Measurements from ENCODE around the gene TUB.
A peak's percentile ranks its signal among the peaks of the same experiment; 100 is the strongest.

TUB gene

GRCh38 chr11:8063324-8063723 is 17.7 kb upstream of the TUB start:
- Histone ChIP-seq H3K4me3 (ENCODE audit: low read length) (peak overlapping the region; percentile 52), H3K36me3 (ENCODE audit: control insufficient read depth, insufficient read depth, low read length, severe bottlenecking) (no peaks in the 10 kb centered on the region), H3K9me3 (ENCODE audit: control insufficient read depth, low read length) (no peaks in the 10 kb centered on the region), H3K27me3 (replicated peaks; ENCODE audit: control insufficient read depth, insufficient read depth, low read length) (no peaks in the 10 kb centered on the region), H3K9ac (ENCODE audit: low read length) (peak overlapping the region; percentile 55), H3K4me1 (ENCODE audit: control insufficient read depth, insufficient read depth, low read length) (peaks cover 79% of the 10 kb centered on the region)
- DNase-seq (ENCODE audit: low read depth): peak; percentile 54

GRCh38 chr11:8065031-8065430 is 16.0 kb upstream of the TUB start:
- no peaks in the 10 kb centered on the region for H3K9me3 ChIP-seq (ENCODE audit: control insufficient read depth, low read length)
- H3K4me3 ChIP-seq (ENCODE audit: low read length): no peak overlapping the region
- H3K9ac ChIP-seq (ENCODE audit: low read length): no peak overlapping the region
- no peak for DNase-seq (ENCODE audit: low read depth)
- H3K4me1 ChIP-seq (ENCODE audit: control insufficient read depth, insufficient read depth, low read length): peaks cover 86% of the 10 kb centered on the region
- no peaks in the 10 kb centered on the region for H3K27me3 ChIP-seq (replicated peaks; ENCODE audit: control insufficient read depth, insufficient read depth, low read length)
- H3K36me3 ChIP-seq (ENCODE audit: control insufficient read depth, insufficient read depth, low read length, severe bottlenecking): no peaks in the 10 kb centered on the region

- H3K9me3 ChIP-seq (ENCODE audit: control insufficient read depth, low read length): no peaks in the 10 kb centered on the region
- H3K4me1 ChIP-seq (ENCODE audit: control insufficient read depth, insufficient read depth, low read length): peaks cover 77% of the 10 kb centered on the region
- H3K4me3 ChIP-seq (ENCODE audit: low read length): no peak overlapping the region
- no peaks in the 10 kb centered on the region for H3K27me3 ChIP-seq (replicated peaks; ENCODE audit: control insufficient read depth, insufficient read depth, low read length)
- no peaks in the 10 kb centered on the region for H3K36me3 ChIP-seq (ENCODE audit: control insufficient read depth, insufficient read depth, low read length, severe bottlenecking)
- DNase-seq (ENCODE audit: low read depth): no peak
- H3K9ac ChIP-seq (ENCODE audit: low read length): no peak overlapping the region
Observed at GRCh38 chr11:8066036-8066910, 14.7 kb upstream of the TUB start.

- H3K9ac ChIP-seq (ENCODE audit: low read length): no peak overlapping the region
- H3K9me3 ChIP-seq (ENCODE audit: control insufficient read depth, low read length): no peaks in the 10 kb centered on the region
- no peak for DNase-seq (ENCODE audit: low read depth)
- H3K4me1 ChIP-seq (ENCODE audit: control insufficient read depth, insufficient read depth, low read length): peaks cover 73% of the 10 kb centered on the region
- no peak overlapping the region for H3K4me3 ChIP-seq (ENCODE audit: low read length)
- no peaks in the 10 kb centered on the region for H3K27me3 ChIP-seq (replicated peaks; ENCODE audit: control insufficient read depth, insufficient read depth, low read length)
- no peaks in the 10 kb centered on the region for H3K36me3 ChIP-seq (ENCODE audit: control insufficient read depth, insufficient read depth, low read length, severe bottlenecking)
Observed at GRCh38 chr11:8066911-8067455, 14.0 kb upstream of the TUB start.

- Histone ChIP-seq H3K4me3 (ENCODE audit: low read length) (no peak overlapping the region), H3K9ac (ENCODE audit: low read length) (peak overlapping the region; percentile 56), H3K9me3 (ENCODE audit: control insufficient read depth, low read length) (no peaks in the 10 kb centered on the region), H3K27me3 (replicated peaks; ENCODE audit: control insufficient read depth, insufficient read depth, low read length) (peaks cover 4% of the 10 kb centered on the region), H3K4me1 (ENCODE audit: control insufficient read depth, insufficient read depth, low read length) (peaks cover 68% of the 10 kb centered on the region), H3K36me3 (ENCODE audit: control insufficient read depth, insufficient read depth, low read length, severe bottlenecking) (no peaks in the 10 kb centered on the region)
- no peak for DNase-seq (ENCODE audit: low read depth)
Observed at GRCh38 chr11:8067567-8067928, 13.5 kb upstream of the TUB start.

- Histone ChIP-seq H3K9me3 (ENCODE audit: control insufficient read depth, low read length) (no peaks in the 10 kb centered on the region), H3K4me3 (ENCODE audit: low read length) (peak overlapping the region; percentile 60), H3K36me3 (ENCODE audit: control insufficient read depth, insufficient read depth, low read length, severe bottlenecking) (no peaks in the 10 kb centered on the region), H3K27me3 (replicated peaks; ENCODE audit: control insufficient read depth, insufficient read depth, low read length) (peaks cover 9% of the 10 kb centered on the region), H3K9ac (ENCODE audit: low read length) (peak overlapping the region; percentile 56), H3K4me1 (ENCODE audit: control insufficient read depth, insufficient read depth, low read length) (peaks cover 62% of the 10 kb centered on the region)
- DNase-seq (ENCODE audit: low read depth): no peak
Observed at GRCh38 chr11:8067929-8068575, 13.0 kb upstream of the TUB start.

GRCh38 chr11:8068605-8069221 is 12.3 kb upstream of the TUB start:
- H3K4me1 ChIP-seq (ENCODE audit: control insufficient read depth, insufficient read depth, low read length): peaks cover 56% of the 10 kb centered on the region
- H3K36me3 ChIP-seq (ENCODE audit: control insufficient read depth, insufficient read depth, low read length, severe bottlenecking): no peaks in the 10 kb centered on the region
- peak overlapping the region; percentile 56 for H3K9ac ChIP-seq (ENCODE audit: low read length)
- peaks cover 11% of the 10 kb centered on the region for H3K27me3 ChIP-seq (replicated peaks; ENCODE audit: control insufficient read depth, insufficient read depth, low read length)
- peak; percentile 75 for DNase-seq (ENCODE audit: low read depth)
- peak overlapping the region; percentile 60 for H3K4me3 ChIP-seq (ENCODE audit: low read length)
- no peaks in the 10 kb centered on the region for H3K9me3 ChIP-seq (ENCODE audit: control insufficient read depth, low read length)

- Histone ChIP-seq H3K9ac (ENCODE audit: low read length) (peak overlapping the region; percentile 56), H3K4me3 (ENCODE audit: low read length) (no peak overlapping the region), H3K36me3 (ENCODE audit: control insufficient read depth, insufficient read depth, low read length, severe bottlenecking) (no peaks in the 10 kb centered on the region), H3K27me3 (replicated peaks; ENCODE audit: control insufficient read depth, insufficient read depth, low read length) (peaks cover 11% of the 10 kb centered on the region), H3K4me1 (ENCODE audit: control insufficient read depth, insufficient read depth, low read length) (peaks cover 46% of the 10 kb centered on the region), H3K9me3 (ENCODE audit: control insufficient read depth, low read length) (no peaks in the 10 kb centered on the region)
- DNase-seq (ENCODE audit: low read depth): no peak
Observed at GRCh38 chr11:8069771-8070170, 11.2 kb upstream of the TUB start.

GRCh38 chr11:8070417-8071115 is 10.4 kb upstream of the TUB start:
- Histone ChIP-seq H3K4me1 (ENCODE audit: control insufficient read depth, insufficient read depth, low read length) (peaks cover 46% of the 10 kb centered on the region), H3K9me3 (ENCODE audit: control insufficient read depth, low read length) (no peaks in the 10 kb centered on the region), H3K27me3 (replicated peaks; ENCODE audit: control insufficient read depth, insufficient read depth, low read length) (peaks cover 11% of the 10 kb centered on the region), H3K4me3 (ENCODE audit: low read length) (no peak overlapping the region), H3K9ac (ENCODE audit: low read length) (no peak overlapping the region), H3K36me3 (ENCODE audit: control insufficient read depth, insufficient read depth, low read length, severe bottlenecking) (no peaks in the 10 kb centered on the region)
- peak; percentile 74 for DNase-seq (ENCODE audit: low read depth)

GRCh38 chr11:8071616-8072581 is 9.1 kb upstream of the TUB start:
- Histone ChIP-seq H3K27me3 (replicated peaks; ENCODE audit: control insufficient read depth, insufficient read depth, low read length) (peaks cover 11% of the 10 kb centered on the region), H3K36me3 (ENCODE audit: control insufficient read depth, insufficient read depth, low read length, severe bottlenecking) (no peaks in the 10 kb centered on the region), H3K4me3 (ENCODE audit: low read length) (no peak overlapping the region), H3K4me1 (ENCODE audit: control insufficient read depth, insufficient read depth, low read length) (peaks cover 35% of the 10 kb centered on the region), H3K9me3 (ENCODE audit: control insufficient read depth, low read length) (no peaks in the 10 kb centered on the region), H3K9ac (ENCODE audit: low read length) (no peak overlapping the region)
- no peak for DNase-seq (ENCODE audit: low read depth)

All from adipocyte (in vitro differentiated cells).